Smooth muscle cell (in vitro differentiated cells): ENCODE measurements around the gene KLK12. TPM values are rescaled to one million over a fixed set of nuclear protein-coding genes. Genes with fewer than 3 reads are reported as not detected.

Source experiments
- DNase-seq: peaks from one replicate; lab custom pipeline; 2025; ENCODE audit not compliant: unreplicated experiment; lab: John Stamatoyannopoulos, UW
- H2AFZ ChIP-seq: fragments of 200-600 bp; sonication (generic); 2 replicates; pipeline ENCODE4 v1.6.0; 2016; ENCODE audit warnings: antibody characterized with exemption, low read depth, mild to moderate bottlenecking
- H3F3A ChIP-seq: fragments of 200-600 bp; sonication (generic); 2 replicates; pipeline ENCODE4 v1.6.0; 2017; ENCODE audit warnings: antibody characterized with exemption, low read depth
- H3K27ac ChIP-seq: fragments of 200-600 bp; sonication (generic); 2 replicates; pipeline ENCODE4 v1.5.1; 2016; ENCODE audit warnings: low read depth, mild to moderate bottlenecking
- H3K27me3 ChIP-seq: fragments of 200-600 bp; sonication (generic); 2 replicates; pipeline ENCODE4 v1.6.1; 2016; ENCODE audit warnings: low read depth, mild to moderate bottlenecking
- H3K36me3 ChIP-seq: fragments of 200-600 bp; sonication (generic); 2 replicates; pipeline ENCODE4 v1.5.1; 2016; ENCODE audit warnings: low read depth
- H3K4me1 ChIP-seq: fragments of 200-600 bp; sonication (generic); 2 replicates; pipeline ENCODE4 v1.5.1; 2016; ENCODE audit warnings: low read depth
- H3K4me2 ChIP-seq: fragments of 200-600 bp; sonication (generic); 2 replicates; pipeline ENCODE4 v1.6.0; 2016; ENCODE audit warnings: mild to moderate bottlenecking
- H3K4me3 ChIP-seq: fragments of 200-600 bp; sonication (generic); 2 replicates; pipeline ENCODE4 v1.5.1; 2016; ENCODE audit warnings: mild to moderate bottlenecking
- H3K79me2 ChIP-seq: fragments of 200-600 bp; sonication (generic); 2 replicates; pipeline ENCODE4 v1.6.0; 2016; ENCODE audit warnings: low read depth, mild to moderate bottlenecking
- H3K9ac ChIP-seq: fragments of 200-600 bp; sonication (generic); 2 replicates; pipeline ENCODE4 v1.6.0; 2016; ENCODE audit warnings: low read depth
- H3K9me3 ChIP-seq: fragments of 200-600 bp; sonication (generic); replicated peaks from 2 replicates; pipeline ENCODE4 v1.5.1; 2016; ENCODE audit warnings: low read depth
- H4K20me1 ChIP-seq: fragments of 200-600 bp; sonication (generic); 2 replicates; pipeline ENCODE4 v1.6.0; 2016; ENCODE audit warnings: low read depth
- CTCF ChIP-seq: fragments of 200-600 bp; sonication (generic); IDR thresholded peaks from 2 replicates; pipeline ENCODE4 v1.5.1; 2017; ENCODE audit warnings: borderline replicate concordance, mild to moderate bottlenecking, antibody characterized with exemption; ENCODE audit not compliant: insufficient read depth, poor library complexity, severe bottlenecking
- WGBS: methylation state at CpG from one replicate; pipeline ENCODE4 v1.1.7; 2016; ENCODE audit warnings: low lambda C conversion rate; 5-methylcytosine and 5-hydroxymethylcytosine counted together
- polyA plus RNA-seq: library from polyadenylated mRNA; unstranded; fragments of >200 nt; fragmentation: Nextera tagmentation; extraction: Ambion mirVana; gene quantifications from 2 replicates; pipeline ENCODE4 v1.2.1, GENCODE V29; 2016
- total RNA-seq: library from RNA; depleted of rRNA; stranded (reverse); fragments of >200 nt; gene quantifications from 2 replicates; pipeline ENCODE4 v1.2.3, GENCODE V29; 2014

Gene KLK12
- total and polyA plus RNA-seq, 2 experiments from 2014 or later, result 1.7 to 1.9 TPM

GRCh38 chr19:51002089-51002532 lies 32.7 kb downstream of the KLK12 start:
- no peaks in the 10 kb centered on the region for H4K20me1 ChIP-seq
- no peaks in the 10 kb centered on the region for H3K9me3 ChIP-seq
- peaks cover 5% of the 10 kb centered on the region for H3K4me1 ChIP-seq
- no peaks in the 10 kb centered on the region for H3K79me2 ChIP-seq
- H3K27me3 ChIP-seq, result peaks cover 7% of the 10 kb centered on the region
- WGBS, result 67% methylated on average over 12 of the region's 12 CpGs
- H3K4me3 ChIP-seq, result no peak overlapping the region
- no peak overlapping the region for H2AFZ ChIP-seq
- H3K36me3 ChIP-seq, result no peaks in the 10 kb centered on the region
- DNase-seq, result no peak
- no peak overlapping the region for H3K27ac ChIP-seq
- no peak for TF ChIP-seq CTCF
- no peak overlapping the region for H3K4me2 ChIP-seq
- no peaks in the 10 kb centered on the region for H3F3A ChIP-seq
- H3K9ac ChIP-seq, result no peak overlapping the region

GRCh38 chr19:51001515-51001914 lies 33.3 kb downstream of the KLK12 start, which contains the start of gene KLK8:
Gene KLK8 (minus strand): TSS chr19:51001604. CDS start chr19:51001167, 437 bp downstream.
- DNase-seq, result no peak
- Histone ChIP-seq H4K20me1 (no peaks in the 10 kb centered on the region), H3K4me1 (peaks cover 5% of the 10 kb centered on the region), H3K9me3 (no peaks in the 10 kb centered on the region), H3K9ac (no peak within 1 kb of the TSS), H3F3A (no peaks in the 10 kb centered on the region), H3K4me2 (no peak within 1 kb of the TSS), H3K79me2 (no peaks in the 10 kb centered on the region), H3K27ac (no peak within 1 kb of the TSS), H3K4me3 (no peak within 1 kb of the TSS), H2AFZ (no peak within 1 kb of the TSS), H3K36me3 (no peaks in the 10 kb centered on the region), H3K27me3 (peaks cover 10% of the 10 kb centered on the region)
- no peak for TF ChIP-seq CTCF
- WGBS, result 42% methylated on average over 7 of the region's 7 CpGs

- H2AFZ ChIP-seq, result no peak overlapping the region
- H3K4me3 ChIP-seq, result no peak overlapping the region
- peaks cover 10% of the 10 kb centered on the region for H3K27me3 ChIP-seq
- H3K9ac ChIP-seq, result no peak overlapping the region
- no peak for DNase-seq
- H4K20me1 ChIP-seq, result no peaks in the 10 kb centered on the region
- H3K36me3 ChIP-seq, result no peaks in the 10 kb centered on the region
- no peak overlapping the region for H3K27ac ChIP-seq
- peaks cover 5% of the 10 kb centered on the region for H3K4me1 ChIP-seq
- no peak for TF ChIP-seq CTCF
- H3K4me2 ChIP-seq, result no peak overlapping the region
- no peaks in the 10 kb centered on the region for H3K9me3 ChIP-seq
- WGBS, result 36% methylated on average over 16 of the region's 16 CpGs
- H3F3A ChIP-seq, result no peaks in the 10 kb centered on the region
- no peaks in the 10 kb centered on the region for H3K79me2 ChIP-seq
Measured at GRCh38 chr19:51000981-51001380, 33.8 kb downstream of the KLK12 start.

GRCh38 chr19:51000426-51000825 lies 34.4 kb downstream of the KLK12 start:
- no peaks in the 10 kb centered on the region for H3F3A ChIP-seq
- no peaks in the 10 kb centered on the region for H3K36me3 ChIP-seq
- no peak overlapping the region for H3K9ac ChIP-seq
- no peak overlapping the region for H2AFZ ChIP-seq
- peaks cover 9% of the 10 kb centered on the region for H3K27me3 ChIP-seq
- H3K9me3 ChIP-seq, result no peaks in the 10 kb centered on the region
- H3K4me3 ChIP-seq, result no peak overlapping the region
- no peaks in the 10 kb centered on the region for H4K20me1 ChIP-seq
- WGBS, result 95% methylated on average over 10 of the region's 10 CpGs
- TF ChIP-seq CTCF, result no peak
- H3K4me2 ChIP-seq, result no peak overlapping the region
- H3K27ac ChIP-seq, result no peak overlapping the region
- peaks cover 5% of the 10 kb centered on the region for H3K4me1 ChIP-seq
- no peak for DNase-seq
- H3K79me2 ChIP-seq, result no peaks in the 10 kb centered on the region
